Endothelial cell of umbilical vein (primary cell): Measurements from ENCODE around the gene DBNL. TPM values are rescaled to one million over a fixed set of nuclear protein-coding genes. Genes with fewer than 3 reads are reported as not detected.

Experiments used
- BruUV-seq: library from RNA; stranded (reverse); fragments of 400-500 nt; replicated peaks from 2 replicates; lab custom pipeline; 2021; lab: Mats Ljungman, UMichigan
- CTCF ChIA-PET: fragments of 300-600, 350-600 bp; sonication (Branson Sonifier 250); formaldehyde crosslinking; loops from one replicate; lab custom pipeline; 2021; ENCODE audit warnings: antibody characterized with exemption, inconsistent platforms; lab: Charles Lee
- POLR2A ChIA-PET: fragments of 300-600, 350-600 bp; sonication (Branson Sonifier 250); formaldehyde crosslinking; loops from one replicate; lab custom pipeline; 2021; ENCODE audit warnings: antibody characterized with exemption, inconsistent platforms; lab: Charles Lee
- DNase-seq: peaks from one replicate; pipeline ENCODE4 v3.0.0-alpha.2; 2011; ENCODE audit warnings: low read depth, low spot score
- FAIRE-seq: peaks from 2 replicates; lab custom pipeline; 2011; peaks lifted over from hg19 to GRCh38; lab: Jason Lieb, UNC
- H2AFZ ChIP-seq: 2 replicates; pipeline ENCODE4 v1.6.0; 2012; ENCODE audit warnings: low read depth, low read length, control low read depth, inconsistent platforms
- H3K27ac ChIP-seq: 2 replicates; pipeline ENCODE4 v1.5.1; 2011; ENCODE audit warnings: low read depth, mild to moderate bottlenecking, control low read depth, low read length, moderate library complexity; ENCODE audit not compliant: insufficient read depth
- H3K27me3 ChIP-seq, 2 experiments: 2 replicates each; pipeline versions ENCODE4 v1.6.0 to v1.6.1; 2011; ENCODE audit warnings: low read length in 2 of 2, mixed read lengths in 1 of 2; ENCODE audit not compliant: control insufficient read depth in 2 of 2, insufficient read depth in 2 of 2
- H3K36me3 ChIP-seq, 2 experiments: 2 replicates in 1 of 2; 3 replicates in 1 of 2; pipeline ENCODE4 v1.5.1; 2011; ENCODE audit warnings: low read length in 2 of 2, mild to moderate bottlenecking in 1 of 2, moderate library complexity in 1 of 2; ENCODE audit not compliant: control insufficient read depth in 2 of 2, insufficient read depth in 2 of 2; ENCODE audit errors: extremely low read depth in 1 of 2
- H3K4me1 ChIP-seq: 3 replicates; pipeline ENCODE4 v1.5.1; 2011; ENCODE audit warnings: mild to moderate bottlenecking, low read length; ENCODE audit not compliant: control insufficient read depth, insufficient read depth; ENCODE audit errors: extremely low read depth
- H3K4me2 ChIP-seq: 2 replicates; pipeline ENCODE4 v1.6.1; 2011; ENCODE audit warnings: low read length, control low read depth, mixed read lengths; ENCODE audit not compliant: insufficient read depth
- H3K4me3 ChIP-seq, 3 experiments: fragments of 200-600 bp in 1 of 3; sonication (generic), shearing (Covaris generic) in 1 of 3; replicated peaks in 1 of 3; 2 replicates each; pipeline ENCODE4 v1.5.1; 2011 to 2016; ENCODE audit warnings: control low read depth in 3 of 3, low read length in 3 of 3, mild to moderate bottlenecking in 2 of 3, inconsistent platforms in 1 of 3, low read depth in 1 of 3, moderate library complexity in 1 of 3; ENCODE audit not compliant: insufficient read depth in 1 of 3
- H3K79me2 ChIP-seq: 2 replicates; pipeline ENCODE4 v1.6.0; 2012; ENCODE audit warnings: low read length, inconsistent platforms; ENCODE audit not compliant: control insufficient read depth, insufficient read depth
- H3K9ac ChIP-seq: replicated peaks from 2 replicates; pipeline ENCODE3; 2011; ENCODE audit warnings: low read length, control low read depth; ENCODE audit not compliant: insufficient read depth; ENCODE audit errors: extremely low read depth
- H3K9me1 ChIP-seq: replicated peaks from 3 replicates; pipeline ENCODE4 v1.6.0; 2011; ENCODE audit warnings: mild to moderate bottlenecking, low read length; ENCODE audit not compliant: control insufficient read depth, insufficient read depth; ENCODE audit errors: extremely low read depth
- H3K9me3 ChIP-seq: replicated peaks from 2 replicates; pipeline ENCODE4 v1.5.1; 2012; ENCODE audit warnings: low read length, inconsistent platforms; ENCODE audit not compliant: control insufficient read depth, insufficient read depth
- H4K20me1 ChIP-seq: replicated peaks from 2 replicates; pipeline ENCODE3; 2011; ENCODE audit warnings: mild to moderate bottlenecking, low read length; ENCODE audit not compliant: control insufficient read depth, insufficient read depth; ENCODE audit errors: extremely low read depth
- EZH2 ChIP-seq: IDR thresholded peaks from 2 replicates; pipeline ENCODE4 v1.6.1; 2012; ENCODE audit warnings: borderline replicate concordance, low read depth, mild to moderate bottlenecking, moderate library complexity, low read length, inconsistent platforms; ENCODE audit not compliant: severe bottlenecking
- FOS ChIP-seq: IDR thresholded peaks from 2 replicates; pipeline ENCODE4 v1.6.1; 2011; ENCODE audit warnings: mild to moderate bottlenecking, low read length, moderate library complexity, borderline replicate concordance; ENCODE audit not compliant: insufficient read depth
- GATA2 ChIP-seq: IDR thresholded peaks from 2 replicates; pipeline ENCODE4 v1.7.0; 2011; ENCODE audit warnings: low read depth, mild to moderate bottlenecking, moderate library complexity, mixed read lengths, low read length; ENCODE audit not compliant: insufficient read length, insufficient read depth
- JUN ChIP-seq: IDR thresholded peaks from 2 replicates; pipeline ENCODE4 v1.6.1; 2011; ENCODE audit warnings: borderline replicate concordance, low read depth; ENCODE audit not compliant: insufficient read length, insufficient read depth
- MYC ChIP-seq: IDR thresholded peaks from one replicate; pipeline ENCODE4 v1.6.1; 2011; ENCODE audit warnings: mild to moderate bottlenecking, low read depth, low read length
- POLR2A ChIP-seq: IDR thresholded peaks from 2 replicates; pipeline ENCODE4 v1.6.1; 2012; ENCODE audit warnings: low read depth, mild to moderate bottlenecking, control low read depth, low read length
- POLR2AphosphoS5 ChIP-seq: IDR thresholded peaks from 2 replicates; pipeline ENCODE4 v1.6.1; 2012; ENCODE audit warnings: low read depth, mild to moderate bottlenecking, control low read depth, low read length, moderate library complexity; ENCODE audit not compliant: insufficient read depth
- dilution Hi-C: fragments of 300-500 bp; cut with MboI; formaldehyde crosslinking; loops from one replicate; pipeline ENCODE4 v1.15.0; 2019; ENCODE audit warnings: low sequenced_read_pairs; ENCODE audit not compliant: extremely low pct_ligation_motif_present
- intact Hi-C: fragments of 100-400 bp; cut with micrococcal nuclease; formaldehyde crosslinking; loops from one replicate; pipeline ENCODE4 v1.10.0; 2022
- polyA plus RNA-seq, 4 experiments: library from polyadenylated mRNA; depleted of rRNA in 3 of 4; stranded (reverse) in 3 of 4; unstranded in 1 of 4; fragments of >200 nt; gene quantifications; 2 replicates each; pipeline versions ENCODE4 v1.2.1 to v1.2.3, GENCODE V29; 2011 to 2012; ENCODE audit warnings: missing spikeins in 1 of 4
- total RNA-seq: library from RNA; stranded (reverse); gene quantifications from 2 replicates; pipeline ENCODE4 v1.2.3, GENCODE V29; 2021
- TF ChIP-seq, protein P1 (sequence below), 2 donors: IDR thresholded peaks; 1 replicate in 1 of 2; 2 replicates in 1 of 2; pipeline ENCODE4 v1.5.1; 2011; ENCODE audit warnings: low read length in 2 of 2, mild to moderate bottlenecking in 2 of 2, moderate library complexity in 2 of 2, control low read depth in 1 of 2, inconsistent platforms in 1 of 2, low read depth in 1 of 2; ENCODE audit not compliant: insufficient read depth in 1 of 2; ENCODE audit errors: extremely low read depth in 1 of 2
- TF ChIP-seq, protein P2 (sequence below): IDR thresholded peaks from 2 replicates; pipeline ENCODE4 v1.6.1; 2011; ENCODE audit not compliant: insufficient read depth, insufficient read length

Gene DBNL
- total and polyA plus RNA-seq, 2 donors (not counting 3 experiments of a cell fraction or from before 2014, with no cell fraction given), result 94.0 to 123 TPM

DNA sequence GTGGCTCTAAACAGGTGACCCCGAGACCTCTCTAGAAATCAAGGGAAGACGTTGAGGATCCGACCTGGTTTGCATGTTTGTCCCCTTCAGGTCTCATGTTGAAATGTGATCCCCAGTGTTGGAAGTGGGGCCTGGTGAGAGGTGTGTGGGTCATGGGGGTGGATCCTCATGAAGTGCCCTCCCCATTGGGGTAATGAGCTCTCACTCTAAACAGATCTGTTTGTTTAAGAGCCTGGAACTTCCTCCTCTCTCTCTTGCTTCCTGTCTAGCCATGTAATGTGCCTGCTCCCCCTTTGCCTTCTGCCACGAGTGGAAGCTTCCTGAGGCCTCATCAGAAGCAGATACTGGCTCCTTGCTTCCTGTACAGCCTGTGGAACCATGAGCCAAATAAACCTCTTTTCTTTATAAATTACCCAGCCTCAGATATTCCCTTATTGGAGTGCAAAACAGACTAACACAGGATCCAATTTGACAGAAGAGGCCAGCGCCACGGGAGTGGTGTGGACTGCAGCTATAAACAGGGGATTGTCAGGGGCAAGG lies 48.7 kb downstream of the DBNL start:
- Histone ChIP-seq H3K27ac (no peak overlapping the region), H3K4me3 (no peak overlapping the region), H4K20me1 (no peaks in the 10 kb centered on the region), H3K9me3 (no peaks in the 10 kb centered on the region), H3K27me3 (no peaks in the 10 kb centered on the region), H3K79me2 (no peaks in the 10 kb centered on the region), H2AFZ (no peak overlapping the region), H3K9ac (no peak overlapping the region), H3K9me1 (no peaks in the 10 kb centered on the region), H3K36me3 (no peaks in the 10 kb centered on the region), H3K4me1 (peaks cover 4% of the 10 kb centered on the region), H3K4me2 (no peak overlapping the region)
- CTCF ChIA-PET, result no interaction called here
- dilution Hi-C loops (no loop called here), intact Hi-C loops (no loop called here)
- no peak for FAIRE-seq
- BruUV-seq, result no TSS peak
- DNase-seq, result no peak
- POLR2A ChIA-PET, result no interaction called here
- TF ChIP-seq, protein P1, sequence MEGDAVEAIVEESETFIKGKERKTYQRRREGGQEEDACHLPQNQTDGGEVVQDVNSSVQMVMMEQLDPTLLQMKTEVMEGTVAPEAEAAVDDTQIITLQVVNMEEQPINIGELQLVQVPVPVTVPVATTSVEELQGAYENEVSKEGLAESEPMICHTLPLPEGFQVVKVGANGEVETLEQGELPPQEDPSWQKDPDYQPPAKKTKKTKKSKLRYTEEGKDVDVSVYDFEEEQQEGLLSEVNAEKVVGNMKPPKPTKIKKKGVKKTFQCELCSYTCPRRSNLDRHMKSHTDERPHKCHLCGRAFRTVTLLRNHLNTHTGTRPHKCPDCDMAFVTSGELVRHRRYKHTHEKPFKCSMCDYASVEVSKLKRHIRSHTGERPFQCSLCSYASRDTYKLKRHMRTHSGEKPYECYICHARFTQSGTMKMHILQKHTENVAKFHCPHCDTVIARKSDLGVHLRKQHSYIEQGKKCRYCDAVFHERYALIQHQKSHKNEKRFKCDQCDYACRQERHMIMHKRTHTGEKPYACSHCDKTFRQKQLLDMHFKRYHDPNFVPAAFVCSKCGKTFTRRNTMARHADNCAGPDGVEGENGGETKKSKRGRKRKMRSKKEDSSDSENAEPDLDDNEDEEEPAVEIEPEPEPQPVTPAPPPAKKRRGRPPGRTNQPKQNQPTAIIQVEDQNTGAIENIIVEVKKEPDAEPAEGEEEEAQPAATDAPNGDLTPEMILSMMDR (IDR thresholded peaks at IDR 0.05; ENCODE audit: extremely low read depth in 1 of 2, insufficient read depth in 1 of 2, low read depth in 1 of 2, low read length in 2 of 2), result no peak
- TF ChIP-seq EZH2 (no peak), POLR2A (no peak), FOS (no peak), GATA2 (no peak), POLR2AphosphoS5 (no peak), JUN (no peak), MYC (no peak)
- TF ChIP-seq, protein P2, sequence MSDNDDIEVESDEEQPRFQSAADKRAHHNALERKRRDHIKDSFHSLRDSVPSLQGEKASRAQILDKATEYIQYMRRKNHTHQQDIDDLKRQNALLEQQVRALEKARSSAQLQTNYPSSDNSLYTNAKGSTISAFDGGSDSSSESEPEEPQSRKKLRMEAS, result no peak
